ENCODE results near the gene MCOLN1. TPM values are rescaled to one million over a fixed set of nuclear protein-coding genes. Genes with fewer than 3 reads are reported as not detected.

MCOLN1 gene
- total and polyA plus RNA-seq, 9 donors = 3.9 to 16.7 (median 14.2) TPM

GRCh38 chr19:7524523-7524922 lies 2.1 kb downstream of the MCOLN1 start:
- no peak for DNase-seq
- H3K27ac ChIP-seq (ENCODE audit: low read length) = no peak overlapping the region
- peaks cover 17% of the 10 kb centered on the region for H3K4me1 ChIP-seq (ENCODE audit: control insufficient read depth, insufficient read depth, low read length)
- no peak overlapping the region for H3K4me3 ChIP-seq (ENCODE audit: low read length)
- WGBS (ENCODE audit: insufficient coverage) = 100% methylated on average over 3 of the region's 5 CpGs
- H3K9me3 ChIP-seq (replicated peaks; ENCODE audit: control insufficient read depth, low read depth, low read length) = no peaks in the 10 kb centered on the region
- H3K27me3 ChIP-seq (ENCODE audit: control insufficient read depth, insufficient read depth, low read length) = no peaks in the 10 kb centered on the region
- peaks cover 53% of the 10 kb centered on the region for H3K36me3 ChIP-seq (ENCODE audit: control insufficient read depth, insufficient read depth, low read length)

- 96% methylated on average over 19 of the region's 20 CpGs for WGBS (ENCODE audit: insufficient coverage)
- Histone ChIP-seq H3K4me3 (ENCODE audit: low read length) (no peak overlapping the region), H3K4me1 (ENCODE audit: control insufficient read depth, insufficient read depth, low read length) (peaks cover 17% of the 10 kb centered on the region), H3K27me3 (ENCODE audit: control insufficient read depth, insufficient read depth, low read length) (no peaks in the 10 kb centered on the region), H3K27ac (ENCODE audit: low read length) (no peak overlapping the region), H3K36me3 (ENCODE audit: control insufficient read depth, insufficient read depth, low read length) (peaks cover 56% of the 10 kb centered on the region), H3K9me3 (replicated peaks; ENCODE audit: control insufficient read depth, low read depth, low read length) (no peaks in the 10 kb centered on the region)
- no peak for DNase-seq
Observed at GRCh38 chr19:7524992-7525739, 2.7 kb downstream of the MCOLN1 start.

GRCh38 chr19:7526059-7526929 lies 3.9 kb downstream of the MCOLN1 start:
- no peaks in the 10 kb centered on the region for H3K9me3 ChIP-seq (replicated peaks; ENCODE audit: control insufficient read depth, low read depth, low read length)
- no peaks in the 10 kb centered on the region for H3K27me3 ChIP-seq (ENCODE audit: control insufficient read depth, insufficient read depth, low read length)
- peaks cover 17% of the 10 kb centered on the region for H3K4me1 ChIP-seq (ENCODE audit: control insufficient read depth, insufficient read depth, low read length)
- 93% methylated on average over 29 of the region's 31 CpGs for WGBS (ENCODE audit: insufficient coverage)
- H3K27ac ChIP-seq (ENCODE audit: low read length) = no peak overlapping the region
- no peak for DNase-seq
- no peak overlapping the region for H3K4me3 ChIP-seq (ENCODE audit: low read length)
- peaks cover 54% of the 10 kb centered on the region for H3K36me3 ChIP-seq (ENCODE audit: control insufficient read depth, insufficient read depth, low read length)

- peak; percentile 57 for DNase-seq
- Histone ChIP-seq H3K4me1 (ENCODE audit: control insufficient read depth, insufficient read depth, low read length) (peaks cover 11% of the 10 kb centered on the region), H3K4me3 (ENCODE audit: low read length) (no peak overlapping the region), H3K27ac (ENCODE audit: low read length) (no peak overlapping the region), H3K36me3 (ENCODE audit: control insufficient read depth, insufficient read depth, low read length) (peaks cover 58% of the 10 kb centered on the region), H3K9me3 (replicated peaks; ENCODE audit: control insufficient read depth, low read depth, low read length) (no peaks in the 10 kb centered on the region), H3K27me3 (ENCODE audit: control insufficient read depth, insufficient read depth, low read length) (no peaks in the 10 kb centered on the region)
- 65% methylated on average over 13 of the region's 25 CpGs for WGBS (ENCODE audit: insufficient coverage)
Observed at GRCh38 chr19:7527516-7528191, 5.2 kb downstream of the MCOLN1 start.

- H3K4me3 ChIP-seq (ENCODE audit: low read length) = no peak overlapping the region
- no peaks in the 10 kb centered on the region for H3K27me3 ChIP-seq (ENCODE audit: control insufficient read depth, insufficient read depth, low read length)
- peaks cover 9% of the 10 kb centered on the region for H3K4me1 ChIP-seq (ENCODE audit: control insufficient read depth, insufficient read depth, low read length)
- no peak overlapping the region for H3K27ac ChIP-seq (ENCODE audit: low read length)
- no peak for DNase-seq
- WGBS (ENCODE audit: insufficient coverage) = 87% methylated on average over 7 of the region's 7 CpGs
- H3K9me3 ChIP-seq (replicated peaks; ENCODE audit: control insufficient read depth, low read depth, low read length) = no peaks in the 10 kb centered on the region
- peaks cover 58% of the 10 kb centered on the region for H3K36me3 ChIP-seq (ENCODE audit: control insufficient read depth, insufficient read depth, low read length)
Observed at GRCh38 chr19:7528192-7528519, 5.7 kb downstream of the MCOLN1 start.

GRCh38 chr19:7528522-7529245 lies 6.3 kb downstream of the MCOLN1 start:
- Histone ChIP-seq H3K9me3 (replicated peaks; ENCODE audit: control insufficient read depth, low read depth, low read length) (no peaks in the 10 kb centered on the region), H3K36me3 (ENCODE audit: control insufficient read depth, insufficient read depth, low read length) (peaks cover 58% of the 10 kb centered on the region), H3K27me3 (ENCODE audit: control insufficient read depth, insufficient read depth, low read length) (no peaks in the 10 kb centered on the region), H3K4me3 (ENCODE audit: low read length) (no peak overlapping the region), H3K4me1 (ENCODE audit: control insufficient read depth, insufficient read depth, low read length) (peaks cover 9% of the 10 kb centered on the region), H3K27ac (ENCODE audit: low read length) (no peak overlapping the region)
- no peak for DNase-seq
- 89% methylated on average over 31 of the region's 32 CpGs for WGBS (ENCODE audit: insufficient coverage)

- Histone ChIP-seq H3K4me1 (ENCODE audit: control insufficient read depth, insufficient read depth, low read length) (peaks cover 10% of the 10 kb centered on the region), H3K9me3 (replicated peaks; ENCODE audit: control insufficient read depth, low read depth, low read length) (no peaks in the 10 kb centered on the region), H3K27me3 (ENCODE audit: control insufficient read depth, insufficient read depth, low read length) (no peaks in the 10 kb centered on the region), H3K36me3 (ENCODE audit: control insufficient read depth, insufficient read depth, low read length) (peaks cover 55% of the 10 kb centered on the region), H3K27ac (ENCODE audit: low read length) (no peak overlapping the region), H3K4me3 (ENCODE audit: low read length) (no peak overlapping the region)
- WGBS (ENCODE audit: insufficient coverage) = 79% methylated on average over 15 of the region's 15 CpGs
- no peak for DNase-seq
Observed at GRCh38 chr19:7529246-7529600, 6.8 kb downstream of the MCOLN1 start.

GRCh38 chr19:7529610-7530490 lies 7.4 kb downstream of the MCOLN1 start:
- Histone ChIP-seq H3K36me3 (ENCODE audit: control insufficient read depth, insufficient read depth, low read length) (peaks cover 49% of the 10 kb centered on the region), H3K9me3 (replicated peaks; ENCODE audit: control insufficient read depth, low read depth, low read length) (no peaks in the 10 kb centered on the region), H3K27ac (ENCODE audit: low read length) (no peak overlapping the region), H3K4me1 (ENCODE audit: control insufficient read depth, insufficient read depth, low read length) (peaks cover 12% of the 10 kb centered on the region), H3K4me3 (ENCODE audit: low read length) (no peak overlapping the region), H3K27me3 (ENCODE audit: control insufficient read depth, insufficient read depth, low read length) (no peaks in the 10 kb centered on the region)
- DNase-seq = no peak
- whole genome bisulfite sequencing (ENCODE audit: insufficient coverage) = 93% methylated on average over 33 of the region's 33 CpGs

GRCh38 chr19:7533281-7533885 lies 11.0 kb downstream of the MCOLN1 start:
- peak overlapping the region; percentile 90 for H3K27ac ChIP-seq (ENCODE audit: low read length)
- H3K4me1 ChIP-seq (ENCODE audit: control insufficient read depth, insufficient read depth, low read length) = peaks cover 19% of the 10 kb centered on the region
- peak; percentile 84 for DNase-seq
- H3K9me3 ChIP-seq (replicated peaks; ENCODE audit: control insufficient read depth, low read depth, low read length) = no peaks in the 10 kb centered on the region
- peak overlapping the region; percentile 75 for H3K4me3 ChIP-seq (ENCODE audit: low read length)
- peaks cover 36% of the 10 kb centered on the region for H3K36me3 ChIP-seq (ENCODE audit: control insufficient read depth, insufficient read depth, low read length)
- WGBS (ENCODE audit: insufficient coverage) = 25% methylated on average over 23 of the region's 30 CpGs
- no peaks in the 10 kb centered on the region for H3K27me3 ChIP-seq (ENCODE audit: control insufficient read depth, insufficient read depth, low read length)

Data from muscle of leg (tissue), 11 donors.